Activated CD8-positive, alpha-beta memory T cell treated with anti-CD3 and anti-CD28 coated beads, Interleukin-2, amount 10 ng/mL, durations not matched to agents 7 days and 5 days (primary cell): Measurements from ENCODE around the gene LTB4R. TPM values are rescaled to one million over a fixed set of nuclear protein-coding genes. Genes with fewer than 3 reads are reported as not detected.

Source experiments
- ATAC-seq: fragments of 150-1000 bp; cut with Tn5 transposase; one replicate; pipeline ENCODE4 v1.10.0; 2021; ENCODE audit warnings: moderate library complexity
- CTCF ChIA-PET: fragments of 350-600 bp; sonication (Branson Sonifier 250); formaldehyde crosslinking; loops from one replicate; lab custom pipeline; 2021; ENCODE audit warnings: antibody characterized with exemption; lab: Charles Lee
- DNase-seq: peaks from one replicate; pipeline ENCODE4 v3.0.0-alpha.2; 2020
- H3K27ac Mint-ChIP-seq: one replicate; pipeline ENCODE4 v1.8.0; 2021; ENCODE audit warnings: mild to moderate bottlenecking, mixed read lengths
- H3K27me3 Mint-ChIP-seq: one replicate; pipeline ENCODE4 v1.8.0; 2021; ENCODE audit warnings: mixed read lengths
- H3K36me3 Mint-ChIP-seq: one replicate; pipeline ENCODE4 v1.8.0; 2021; ENCODE audit warnings: mild to moderate bottlenecking, mixed read lengths
- H3K4me1 Mint-ChIP-seq: one replicate; pipeline ENCODE4 v1.8.0; 2021; ENCODE audit warnings: mixed read lengths
- H3K4me3 Mint-ChIP-seq: one replicate; pipeline ENCODE4 v1.8.0; 2021; ENCODE audit warnings: mild to moderate bottlenecking, moderate library complexity, mixed read lengths
- H3K9me3 Mint-ChIP-seq: one replicate; pipeline ENCODE4 v1.8.0; 2022; ENCODE audit warnings: low read depth, mixed read lengths
- total RNA-seq, 2 experiments: library from RNA; stranded (reverse); gene quantifications; one replicate each; pipeline ENCODE4 v1.2.3, GENCODE V29; 2021

The LTB4R gene, protein sequence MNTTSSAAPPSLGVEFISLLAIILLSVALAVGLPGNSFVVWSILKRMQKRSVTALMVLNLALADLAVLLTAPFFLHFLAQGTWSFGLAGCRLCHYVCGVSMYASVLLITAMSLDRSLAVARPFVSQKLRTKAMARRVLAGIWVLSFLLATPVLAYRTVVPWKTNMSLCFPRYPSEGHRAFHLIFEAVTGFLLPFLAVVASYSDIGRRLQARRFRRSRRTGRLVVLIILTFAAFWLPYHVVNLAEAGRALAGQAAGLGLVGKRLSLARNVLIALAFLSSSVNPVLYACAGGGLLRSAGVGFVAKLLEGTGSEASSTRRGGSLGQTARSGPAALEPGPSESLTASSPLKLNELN
- 10 to 100 TPM; 15.6 to 32.5 TPM for total RNA-seq

GRCh38 chr14:24310646-24311604 lies at the start of gene LTB4R:
Gene LTB4R (plus strand): TSS chr14:24311502. CDS start chr14:24315652, 4,150 bp downstream.
- Mint-ChIP-seq H3K27me3 (no peaks in the 10 kb centered on the region), H3K9me3 (no peaks in the 10 kb centered on the region), H3K4me3 (peak within 1 kb of the TSS; percentile 75), H3K36me3 (peaks cover 31% of the 10 kb centered on the region), H3K27ac (peak within 1 kb of the TSS; percentile 87), H3K4me1 (peaks cover 72% of the 10 kb centered on the region)
- CTCF ChIA-PET: interaction anchor here (0.7 to 20.8 kb wide), 18 partner anchors 12 to 196 kb away, joined by 3 to 541 read pairs (median 12); partner anchors contain the start of genes ADCY4, CBLN3, CHMP4A and DCAF11
- peak; percentile 80 for DNase-seq
- ATAC-seq: peak; percentile 90

DNA sequence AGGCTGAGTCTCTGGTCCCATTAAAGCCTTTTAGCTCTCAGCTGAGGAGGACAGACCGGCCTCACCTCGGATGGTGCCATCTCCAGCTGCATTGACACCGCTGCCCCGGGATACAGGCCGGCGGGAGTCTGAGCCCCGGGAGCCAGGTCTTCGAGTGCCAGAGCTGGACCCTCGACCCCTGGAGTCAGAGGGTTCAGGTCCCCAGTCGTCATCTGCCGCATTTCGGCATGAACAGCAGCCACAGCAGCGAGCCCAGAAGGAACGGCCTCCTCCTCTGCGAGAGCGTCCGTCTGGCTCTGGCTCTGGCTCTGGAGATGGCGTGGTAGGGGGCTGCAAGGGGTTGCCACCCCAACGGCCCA lies 49.4 kb upstream of the LTB4R start:
- DNase-seq (no peak), ATAC-seq (no peak)
- peaks cover 5% of the 10 kb centered on the region for H3K36me3 Mint-ChIP-seq
- H3K27ac Mint-ChIP-seq: no peak overlapping the region
- H3K27me3 Mint-ChIP-seq: no peaks in the 10 kb centered on the region
- H3K4me3 Mint-ChIP-seq: no peak overlapping the region
- H3K9me3 Mint-ChIP-seq: no peaks in the 10 kb centered on the region
- CTCF ChIA-PET: interaction anchor here (0.7 to 1.9 kb wide), 3 partner anchors 10 to 19 kb away, joined by 3 to 10 read pairs (median 4); partner anchors contain the start of gene RABGGTA
- no peaks in the 10 kb centered on the region for H3K4me1 Mint-ChIP-seq

GRCh38 chr14:24262821-24263733 lies 48.2 kb upstream of the LTB4R start, which contains the start of gene TGM1:
Gene TGM1 (minus strand): TSS chr14:24263177. CDS start chr14:24262352, 825 bp downstream.
- no peak for DNase-seq
- CTCF ChIA-PET: interaction anchor here (1.4 to 1.9 kb wide), 2 partner anchors 8 to 11 kb away, joined by 4 to 10 read pairs; partner anchors contain the start of gene RABGGTA
- ATAC-seq: no peak
- H3K27me3 Mint-ChIP-seq: no peaks in the 10 kb centered on the region
- H3K4me3 Mint-ChIP-seq: no peak within 1 kb of the TSS
- no peaks in the 10 kb centered on the region for H3K4me1 Mint-ChIP-seq
- H3K27ac Mint-ChIP-seq: no peak within 1 kb of the TSS
- H3K9me3 Mint-ChIP-seq: no peaks in the 10 kb centered on the region
- peaks cover 10% of the 10 kb centered on the region for H3K36me3 Mint-ChIP-seq

GRCh38 chr14:24263848-24264247 lies 47.5 kb upstream of the LTB4R start:
- ATAC-seq (no peak), DNase-seq (no peak)
- H3K27me3 Mint-ChIP-seq: no peaks in the 10 kb centered on the region
- H3K4me1 Mint-ChIP-seq: no peaks in the 10 kb centered on the region
- peaks cover 10% of the 10 kb centered on the region for H3K36me3 Mint-ChIP-seq
- H3K4me3 Mint-ChIP-seq: no peak overlapping the region
- CTCF ChIA-PET: interaction anchor here (1.5 kb wide), 1 partner anchor 48 kb away, joined by 4 read pairs; the partner anchor contains the start of gene MDP1
- H3K9me3 Mint-ChIP-seq: no peaks in the 10 kb centered on the region
- no peak overlapping the region for H3K27ac Mint-ChIP-seq

GRCh38 chr14:24264298-24264697 lies 47.0 kb upstream of the LTB4R start:
- H3K4me1 Mint-ChIP-seq: no peaks in the 10 kb centered on the region
- ATAC-seq: no peak
- peaks cover 10% of the 10 kb centered on the region for H3K36me3 Mint-ChIP-seq
- H3K9me3 Mint-ChIP-seq: no peaks in the 10 kb centered on the region
- H3K27ac Mint-ChIP-seq: no peak overlapping the region
- H3K27me3 Mint-ChIP-seq: no peaks in the 10 kb centered on the region
- no peak for DNase-seq
- H3K4me3 Mint-ChIP-seq: no peak overlapping the region
- CTCF ChIA-PET: interaction anchor here (0.8 to 16.6 kb wide), 3 partner anchors 12 to 49 kb away, joined by 3 to 275 read pairs (median 4); partner anchors contain the start of genes MDP1 and TINF2

DNA sequence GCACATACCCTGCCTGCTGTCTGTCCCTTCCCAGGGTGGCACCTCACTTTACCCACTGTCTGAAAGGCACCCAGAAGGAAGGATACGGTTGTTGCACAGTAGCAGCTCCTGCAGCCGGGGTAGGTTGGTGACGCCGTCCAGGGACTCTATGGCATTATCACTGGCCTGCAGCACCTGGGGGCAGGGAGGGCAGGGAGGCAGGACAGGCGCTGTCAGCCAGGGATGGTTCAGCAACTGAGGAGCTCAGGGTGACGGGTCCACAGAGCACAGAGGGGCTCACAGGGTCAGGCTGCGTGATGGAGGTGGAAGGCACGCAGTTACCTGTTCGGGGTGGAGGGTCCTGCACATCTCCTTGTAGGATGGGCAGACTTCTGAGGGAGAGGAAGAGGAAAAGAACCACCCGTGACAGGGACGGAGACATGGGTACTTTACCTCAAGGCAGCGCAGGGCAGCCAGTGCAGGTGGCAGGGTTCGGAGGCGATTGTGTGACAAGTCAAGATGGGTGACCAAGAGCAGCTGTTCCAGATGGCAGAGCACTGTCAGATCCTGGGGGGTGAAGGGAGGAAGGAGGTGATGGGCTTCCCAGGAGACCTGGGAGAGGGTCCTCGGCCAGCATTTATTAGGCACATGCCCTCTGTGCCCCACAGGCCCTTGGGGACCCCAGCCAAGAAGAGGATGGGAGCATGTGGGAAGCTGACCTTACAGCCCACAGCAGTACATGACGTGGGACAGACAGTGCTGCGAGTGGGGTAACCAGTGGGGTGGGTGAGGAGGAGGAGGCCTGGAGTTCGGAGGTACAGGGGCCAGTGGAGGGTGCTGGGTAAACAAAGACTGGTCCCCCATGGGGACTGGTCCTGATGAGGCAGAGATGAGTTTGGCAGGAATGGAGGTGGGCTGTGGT lies 44.7 kb upstream of the LTB4R start:
- CTCF ChIA-PET: interaction anchor here (1.1 to 16.6 kb wide), 4 partner anchors 13 to 33 kb away, joined by 3 to 275 read pairs (median 30); partner anchors contain the start of genes DHRS1, NOP9 and TINF2
- Mint-ChIP-seq H3K4me1 (peaks cover 12% of the 10 kb centered on the region), H3K4me3 (no peak overlapping the region), H3K36me3 (peaks cover 10% of the 10 kb centered on the region), H3K9me3 (no peaks in the 10 kb centered on the region), H3K27me3 (no peaks in the 10 kb centered on the region), H3K27ac (no peak overlapping the region)
- no peak for DNase-seq
- ATAC-seq: no peak

GRCh38 chr14:24267516-24267915 lies 43.8 kb upstream of the LTB4R start:
- Mint-ChIP-seq H3K36me3 (peaks cover 10% of the 10 kb centered on the region), H3K4me1 (peaks cover 21% of the 10 kb centered on the region), H3K4me3 (no peak overlapping the region), H3K27me3 (no peaks in the 10 kb centered on the region), H3K27ac (no peak overlapping the region), H3K9me3 (no peaks in the 10 kb centered on the region)
- CTCF ChIA-PET: interaction anchor here (6.3 to 16.6 kb wide), 2 partner anchors 18 to 32 kb away, joined by 53 to 275 read pairs; partner anchors contain the start of genes DHRS1, NOP9 and TINF2
- ATAC-seq: no peak
- DNase-seq: no peak

GRCh38 chr14:24268225-24268624 lies 43.1 kb upstream of the LTB4R start:
- Mint-ChIP-seq H3K27ac (no peak overlapping the region), H3K27me3 (no peaks in the 10 kb centered on the region), H3K36me3 (peaks cover 10% of the 10 kb centered on the region), H3K9me3 (no peaks in the 10 kb centered on the region), H3K4me3 (no peak overlapping the region), H3K4me1 (peaks cover 27% of the 10 kb centered on the region)
- ATAC-seq (no peak), DNase-seq (no peak)
- CTCF ChIA-PET: interaction anchor here (0.6 to 16.6 kb wide), 4 partner anchors 18 to 164 kb away, joined by 3 to 275 read pairs (median 28); partner anchors contain the start of genes CHMP4A, DHRS1, NOP9 and TINF2

DNA sequence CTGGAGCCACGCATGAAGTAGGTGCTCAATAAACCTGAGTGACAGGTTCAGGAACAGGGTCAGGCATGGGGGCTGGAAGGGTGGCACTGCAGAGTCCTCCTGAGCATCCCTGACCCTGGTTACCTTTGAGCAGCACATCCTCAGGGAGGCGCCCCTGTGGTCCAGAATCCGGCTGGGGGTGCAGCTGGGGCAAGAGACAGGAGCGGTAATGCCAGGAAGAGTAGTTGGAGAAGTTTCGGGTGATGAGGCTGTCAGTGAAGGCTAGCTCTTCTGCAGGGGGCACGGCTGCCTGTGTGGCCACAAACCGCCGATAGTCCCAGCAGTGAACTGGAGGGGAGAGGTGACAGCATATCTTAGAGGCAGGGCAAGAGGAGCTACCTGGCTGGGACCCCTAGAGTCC lies 41.9 kb upstream of the LTB4R start:
- Mint-ChIP-seq H3K27me3 (no peaks in the 10 kb centered on the region), H3K27ac (no peak overlapping the region), H3K9me3 (no peaks in the 10 kb centered on the region), H3K4me1 (peaks cover 38% of the 10 kb centered on the region), H3K4me3 (no peak overlapping the region), H3K36me3 (peaks cover 10% of the 10 kb centered on the region)
- ATAC-seq: no peak
- CTCF ChIA-PET: interaction anchor here (1.2 to 16.6 kb wide), 5 partner anchors 10 to 56 kb away, joined by 3 to 275 read pairs (median 4); partner anchors contain the start of genes CHMP4A, DHRS1, NOP9 and TINF2
- DNase-seq: no peak

DNA sequence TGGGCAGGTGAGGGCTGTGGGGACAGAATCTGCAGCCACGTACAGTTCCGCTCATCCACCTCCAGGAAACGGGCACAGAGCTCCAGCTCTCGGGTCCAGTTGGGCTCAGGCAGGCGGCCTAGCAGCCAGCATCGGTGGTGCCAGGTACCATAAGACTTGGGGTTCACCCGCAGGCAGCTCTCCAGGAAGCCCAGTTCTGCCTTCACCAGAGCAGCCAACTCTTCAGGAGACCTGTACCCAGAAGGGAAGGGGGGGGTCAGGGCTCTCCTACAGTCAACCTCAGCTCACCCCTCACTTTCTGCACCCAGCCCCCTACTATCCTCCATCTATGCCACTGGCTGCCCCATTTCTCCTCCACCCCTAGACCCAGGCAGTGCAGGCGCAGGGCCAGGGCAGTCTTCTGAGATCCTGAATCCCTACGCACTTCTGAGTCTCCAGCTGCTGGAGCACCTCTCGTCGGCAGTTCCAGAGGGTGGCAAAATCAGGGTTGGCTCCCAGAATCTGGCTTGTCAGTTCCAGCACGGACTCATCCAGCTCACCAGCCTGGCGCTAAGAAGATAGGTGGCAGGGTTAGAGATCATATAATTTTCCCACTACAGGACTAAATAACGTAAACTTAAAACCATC lies 41.3 kb upstream of the LTB4R start:
- H3K36me3 Mint-ChIP-seq: peaks cover 10% of the 10 kb centered on the region
- H3K27ac Mint-ChIP-seq: peak overlapping the region; percentile 93
- H3K4me3 Mint-ChIP-seq: peak overlapping the region; percentile 84
- CTCF ChIA-PET: interaction anchor here (1.0 to 16.6 kb wide), 13 partner anchors 10 to 161 kb away, joined by 3 to 275 read pairs (median 9); partner anchors contain the start of genes CIDEB, DHRS1, IRF9 and LTB4R
- no peaks in the 10 kb centered on the region for H3K27me3 Mint-ChIP-seq
- DNase-seq: no peak
- no peaks in the 10 kb centered on the region for H3K9me3 Mint-ChIP-seq
- H3K4me1 Mint-ChIP-seq: peaks cover 39% of the 10 kb centered on the region
- no peak for ATAC-seq
